IMR-90 (cell line): Measurements from ENCODE around the gene AFG1L.
A peak's percentile ranks its signal among the peaks of the same experiment; 100 is the strongest.

Source experiments
- BHLHE40 ChIP-seq: fragments of 150-350 bp; IDR thresholded peaks from 2 replicates; pipeline ENCODE4 v1.6.1; 2016; ENCODE audit warnings: mild to moderate bottlenecking, low read depth, low read length
- CEBPB ChIP-seq: IDR thresholded peaks from 2 replicates; pipeline ENCODE4 v1.6.1; 2012; ENCODE audit warnings: low read depth, low read length, improper control_type of control experiment
- CHD1 ChIP-seq: IDR thresholded peaks from 2 replicates; pipeline ENCODE4 v1.6.1; 2012; ENCODE audit warnings: low read depth, low read length, improper control_type of control experiment
- FOS ChIP-seq: fragments of 150-350 bp; IDR thresholded peaks from 2 replicates; pipeline ENCODE4 v1.6.1; 2016; ENCODE audit warnings: low read depth, low read length
- MAFK ChIP-seq: IDR thresholded peaks from 2 replicates; pipeline ENCODE4 v1.6.1; 2012; ENCODE audit warnings: low read depth, low read length, improper control_type of control experiment
- MAZ ChIP-seq: IDR thresholded peaks from 2 replicates; pipeline ENCODE4 v1.6.1; 2012; ENCODE audit warnings: low read depth, mild to moderate bottlenecking, low read length, improper control_type of control experiment, moderate library complexity, borderline replicate concordance
- MXI1 ChIP-seq: IDR thresholded peaks from 2 replicates; pipeline ENCODE4 v1.6.1; 2012; ENCODE audit warnings: low read depth, mild to moderate bottlenecking, low read length, moderate library complexity, borderline replicate concordance
- POLR2A ChIP-seq: IDR thresholded peaks from 2 replicates; pipeline ENCODE4 v1.6.1; 2012; ENCODE audit warnings: mild to moderate bottlenecking, low read depth, low read length
- RAD21 ChIP-seq: IDR thresholded peaks from 2 replicates; pipeline ENCODE4 v1.6.1; 2012; ENCODE audit warnings: low read length, improper control_type of control experiment
- RCOR1 ChIP-seq: IDR thresholded peaks from 2 replicates; pipeline ENCODE4 v1.6.1; 2012; ENCODE audit warnings: mild to moderate bottlenecking, low read length, improper control_type of control experiment; ENCODE audit not compliant: insufficient replicate concordance
- RFX5 ChIP-seq: IDR thresholded peaks from 2 replicates; pipeline ENCODE4 v1.8.0; 2012; ENCODE audit warnings: low read depth, mild to moderate bottlenecking, low read length, moderate library complexity
- TF ChIP-seq, protein P1 (sequence below): conservative IDR thresholded peaks from 2 replicates; pipeline ENCODE4 v1.5.1; 2012; ENCODE audit warnings: mild to moderate bottlenecking, low read depth, low read length, improper control_type of control experiment
- TF ChIP-seq, protein P2 (sequence below): fragments of 150-350 bp; IDR thresholded peaks from 2 replicates; pipeline ENCODE4 v1.6.1; 2016; ENCODE audit warnings: low read depth, mild to moderate bottlenecking, low read length, moderate library complexity, borderline replicate concordance

DNA sequence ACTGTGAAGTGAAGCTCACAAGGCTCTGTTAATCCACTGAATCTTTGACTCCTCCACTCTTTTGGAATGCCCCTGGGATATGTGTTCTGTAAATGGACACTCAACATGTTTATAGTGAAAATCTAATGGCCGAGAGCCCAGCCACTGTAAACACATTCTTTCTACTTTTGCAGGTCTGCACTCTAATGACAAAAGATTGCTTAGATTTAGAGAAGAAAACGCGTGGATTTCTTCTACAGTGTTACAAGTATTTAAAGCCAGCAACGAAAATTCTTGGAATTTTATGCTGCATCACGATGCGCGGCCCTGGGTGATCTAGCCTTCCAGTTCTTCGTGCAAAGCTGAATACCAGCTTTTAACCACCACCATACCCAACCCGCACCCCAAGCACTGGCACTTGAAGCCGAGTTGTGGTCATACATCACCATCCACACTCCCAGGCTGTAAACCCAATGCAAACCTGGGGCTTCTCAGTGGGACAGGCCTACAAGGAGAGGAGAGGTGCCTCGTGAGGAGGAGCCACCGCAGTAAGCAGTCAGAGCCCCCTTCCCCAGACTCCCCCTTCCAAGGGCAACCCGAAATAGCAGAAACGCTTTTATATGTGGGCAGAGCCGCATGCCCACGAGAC, 262.1 kb downstream of the AFG1L start:
- TF ChIP-seq, protein P1, sequence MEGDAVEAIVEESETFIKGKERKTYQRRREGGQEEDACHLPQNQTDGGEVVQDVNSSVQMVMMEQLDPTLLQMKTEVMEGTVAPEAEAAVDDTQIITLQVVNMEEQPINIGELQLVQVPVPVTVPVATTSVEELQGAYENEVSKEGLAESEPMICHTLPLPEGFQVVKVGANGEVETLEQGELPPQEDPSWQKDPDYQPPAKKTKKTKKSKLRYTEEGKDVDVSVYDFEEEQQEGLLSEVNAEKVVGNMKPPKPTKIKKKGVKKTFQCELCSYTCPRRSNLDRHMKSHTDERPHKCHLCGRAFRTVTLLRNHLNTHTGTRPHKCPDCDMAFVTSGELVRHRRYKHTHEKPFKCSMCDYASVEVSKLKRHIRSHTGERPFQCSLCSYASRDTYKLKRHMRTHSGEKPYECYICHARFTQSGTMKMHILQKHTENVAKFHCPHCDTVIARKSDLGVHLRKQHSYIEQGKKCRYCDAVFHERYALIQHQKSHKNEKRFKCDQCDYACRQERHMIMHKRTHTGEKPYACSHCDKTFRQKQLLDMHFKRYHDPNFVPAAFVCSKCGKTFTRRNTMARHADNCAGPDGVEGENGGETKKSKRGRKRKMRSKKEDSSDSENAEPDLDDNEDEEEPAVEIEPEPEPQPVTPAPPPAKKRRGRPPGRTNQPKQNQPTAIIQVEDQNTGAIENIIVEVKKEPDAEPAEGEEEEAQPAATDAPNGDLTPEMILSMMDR: no peak
- TF ChIP-seq POLR2A (no peak), CEBPB (no peak), MAFK (no peak), RAD21 (no peak), MXI1 (0 out of 2 replicates have a peak, but pooled peaks have one; percentile 16), MAZ (no peak; the same call in 1 of the 2 replicates), BHLHE40 (no peak; the same call in 1 of the 2 replicates), CHD1 (no peak), RCOR1 (peak; percentile 33), RFX5 (no peak), FOS (no peak)
- TF ChIP-seq, protein P2, sequence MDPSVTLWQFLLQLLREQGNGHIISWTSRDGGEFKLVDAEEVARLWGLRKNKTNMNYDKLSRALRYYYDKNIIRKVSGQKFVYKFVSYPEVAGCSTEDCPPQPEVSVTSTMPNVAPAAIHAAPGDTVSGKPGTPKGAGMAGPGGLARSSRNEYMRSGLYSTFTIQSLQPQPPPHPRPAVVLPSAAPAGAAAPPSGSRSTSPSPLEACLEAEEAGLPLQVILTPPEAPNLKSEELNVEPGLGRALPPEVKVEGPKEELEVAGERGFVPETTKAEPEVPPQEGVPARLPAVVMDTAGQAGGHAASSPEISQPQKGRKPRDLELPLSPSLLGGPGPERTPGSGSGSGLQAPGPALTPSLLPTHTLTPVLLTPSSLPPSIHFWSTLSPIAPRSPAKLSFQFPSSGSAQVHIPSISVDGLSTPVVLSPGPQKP: no peak
